HG03442 (cell line): Measurements from ENCODE around the gene SNX24.

Experiments
- ATAC-seq: cut with Tn5 transposase; IDR thresholded peaks from one replicate; pipeline ENCODE4 v1.9.1; 2021; ENCODE audit warnings: mild to moderate bottlenecking, moderate library complexity; ENCODE audit not compliant: unreplicated experiment

The SNX24 gene

DNA sequence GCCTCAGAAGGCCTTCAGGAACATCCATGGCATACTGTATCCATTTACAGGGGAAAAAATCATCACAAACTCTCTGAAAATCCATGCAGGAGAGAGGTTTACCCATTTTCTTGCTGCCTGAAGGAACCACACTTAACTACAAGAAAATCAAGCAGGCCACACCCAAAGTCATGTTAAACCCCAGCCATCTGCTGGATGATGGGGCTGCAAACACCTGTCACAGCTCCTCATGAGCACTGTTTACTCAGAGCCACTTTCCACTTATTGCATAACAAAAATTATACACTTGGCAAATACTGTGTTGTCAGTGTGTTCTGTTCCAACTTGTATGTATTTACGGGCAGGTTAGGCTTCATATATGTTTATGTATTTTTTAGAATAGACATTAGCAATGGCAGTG is 155.3 kb downstream of the SNX24 start:
- no peak for ATAC-seq

DNA sequence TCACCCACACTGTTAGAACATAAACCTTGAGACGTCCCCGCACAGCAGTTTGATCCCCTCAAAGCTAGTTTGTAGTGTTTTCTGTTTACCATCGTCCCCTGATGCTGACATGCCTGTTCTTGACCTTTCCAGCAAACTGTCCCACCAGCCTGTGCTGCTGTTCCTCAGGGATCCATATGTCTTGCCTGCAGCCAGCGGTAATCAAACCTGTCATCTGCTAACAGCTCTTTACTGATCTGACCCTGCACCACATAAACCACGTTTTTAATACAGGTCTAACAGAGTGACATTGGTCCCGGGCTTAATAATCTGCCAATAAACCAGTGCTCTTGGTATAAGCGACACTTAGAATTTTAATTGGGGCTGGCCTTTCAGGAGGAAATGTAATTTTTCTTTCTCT is 156.4 kb downstream of the SNX24 start:
- ATAC-seq, result no peak

DNA sequence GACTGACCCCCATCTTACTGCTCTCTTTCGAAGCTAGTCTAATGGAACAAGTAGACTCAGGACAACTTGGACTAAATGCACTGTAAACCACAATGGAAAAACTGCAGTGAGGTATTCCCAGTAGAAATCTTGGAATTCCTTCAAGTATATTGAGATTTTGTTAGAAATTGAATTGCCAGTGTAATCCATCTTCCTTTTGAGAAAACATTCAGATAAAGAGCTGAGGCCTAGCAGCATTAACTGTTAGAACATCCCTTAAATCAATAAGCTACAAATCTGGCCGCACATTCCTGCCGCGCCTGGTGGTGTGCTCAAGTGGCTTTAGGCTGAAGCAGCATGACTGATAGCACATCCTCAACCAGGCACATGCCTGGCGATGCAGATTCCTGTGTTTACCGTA is 161.8 kb downstream of the SNX24 start:
- ATAC-seq, result no peak

DNA sequence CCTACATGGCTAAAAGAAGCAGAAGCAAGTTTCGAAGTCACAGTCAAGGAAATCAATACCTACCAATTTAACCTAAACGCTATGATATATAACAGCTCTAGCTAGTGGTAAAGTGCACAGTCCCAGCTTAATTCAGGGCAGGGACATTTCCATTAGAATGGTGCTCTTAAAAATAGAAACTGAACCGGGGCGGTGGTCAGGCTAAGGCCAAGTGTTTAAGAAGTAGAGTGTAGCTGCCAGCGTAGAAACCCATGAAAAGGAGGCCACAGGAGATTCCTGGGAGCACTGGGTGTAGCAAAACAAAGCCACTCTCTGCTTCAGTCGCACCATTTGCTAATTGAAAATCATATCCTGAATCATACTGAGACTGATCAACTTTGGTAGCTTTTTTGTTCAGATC is 162.3 kb downstream of the SNX24 start:
- ATAC-seq, result no peak

DNA sequence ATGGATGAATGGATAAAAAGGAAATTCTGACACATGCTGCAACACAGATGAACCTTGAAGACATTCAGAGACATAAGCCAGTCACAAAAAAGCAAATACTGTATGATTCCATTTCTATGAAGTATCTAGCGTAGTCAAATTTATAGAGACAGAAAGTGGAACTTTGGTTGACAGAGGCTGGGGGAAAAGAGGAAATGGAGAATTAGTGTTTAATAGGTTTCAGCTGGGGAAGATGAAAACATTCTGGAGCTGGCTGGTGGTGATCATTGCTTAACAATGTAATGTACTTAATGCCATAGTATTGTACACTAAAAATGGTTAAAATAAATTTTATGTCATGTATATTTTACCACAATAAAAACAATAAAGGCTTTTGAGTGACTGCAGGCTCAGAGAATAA is 166.9 kb downstream of the SNX24 start:
- no peak for ATAC-seq

DNA sequence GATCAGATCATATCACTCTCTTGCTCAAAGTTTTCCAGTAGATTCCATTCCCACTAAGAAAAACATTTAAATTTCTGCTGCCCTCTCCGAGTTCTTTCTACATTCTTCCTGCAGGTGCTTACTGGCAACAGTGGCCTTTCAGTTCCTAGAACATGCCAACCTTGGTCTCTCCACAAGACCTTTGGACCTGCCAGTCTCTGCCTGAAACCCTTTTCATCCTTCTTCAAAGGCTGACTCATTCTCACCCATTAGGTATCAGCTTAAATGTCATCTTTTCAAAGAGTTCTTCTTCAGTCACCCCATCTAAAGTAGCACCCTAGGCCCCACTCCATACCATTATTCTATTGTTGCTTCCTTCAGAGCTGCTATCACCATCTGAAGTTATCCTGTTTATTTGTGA is 169.3 kb downstream of the SNX24 start:
- no peak for ATAC-seq

DNA sequence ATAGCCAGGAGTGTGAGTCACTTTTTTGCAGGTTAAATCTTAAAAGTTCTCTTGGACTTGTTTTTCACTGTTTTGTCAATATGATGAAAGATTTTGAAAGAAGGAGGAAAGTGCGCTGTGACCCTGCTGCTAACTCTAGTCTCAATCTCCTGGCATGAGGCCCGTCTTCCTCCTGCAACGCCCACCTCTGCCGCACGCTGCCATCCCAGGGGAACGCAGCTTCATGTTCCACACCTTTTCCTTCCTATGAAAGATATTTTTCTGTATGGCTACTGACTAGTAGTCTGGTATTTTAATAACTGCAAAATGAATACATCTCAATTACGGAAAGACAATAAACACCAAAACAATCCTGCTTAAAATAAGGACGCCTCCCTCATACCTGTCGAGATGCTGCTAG is 182.8 kb downstream of the SNX24 start:
- ATAC-seq, result no peak

DNA sequence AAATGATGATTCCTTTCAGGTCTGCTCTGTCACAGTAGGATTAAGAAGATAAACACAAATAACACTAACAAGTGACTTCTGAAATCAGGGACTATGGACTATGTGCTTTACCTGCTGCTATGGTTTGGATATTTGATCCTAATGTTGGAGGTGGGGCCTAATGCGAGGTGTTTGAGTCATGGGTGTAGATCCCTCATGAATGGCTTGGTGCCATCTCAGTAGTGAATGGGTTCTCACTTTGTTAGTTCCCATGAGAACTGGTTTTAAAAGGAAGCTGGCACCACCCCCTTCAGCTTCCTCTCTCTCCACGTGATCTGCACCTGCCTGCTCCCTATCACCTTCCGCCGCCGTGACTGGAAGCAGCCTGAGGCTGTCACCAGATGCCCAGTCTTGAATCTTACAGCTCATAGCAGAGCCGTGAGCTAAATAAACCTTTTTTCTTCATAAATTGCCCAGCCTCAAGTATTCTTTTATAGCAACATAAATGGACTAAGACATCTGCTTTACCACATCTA is 187.8 kb downstream of the SNX24 start:
- ATAC-seq, result no peak

DNA sequence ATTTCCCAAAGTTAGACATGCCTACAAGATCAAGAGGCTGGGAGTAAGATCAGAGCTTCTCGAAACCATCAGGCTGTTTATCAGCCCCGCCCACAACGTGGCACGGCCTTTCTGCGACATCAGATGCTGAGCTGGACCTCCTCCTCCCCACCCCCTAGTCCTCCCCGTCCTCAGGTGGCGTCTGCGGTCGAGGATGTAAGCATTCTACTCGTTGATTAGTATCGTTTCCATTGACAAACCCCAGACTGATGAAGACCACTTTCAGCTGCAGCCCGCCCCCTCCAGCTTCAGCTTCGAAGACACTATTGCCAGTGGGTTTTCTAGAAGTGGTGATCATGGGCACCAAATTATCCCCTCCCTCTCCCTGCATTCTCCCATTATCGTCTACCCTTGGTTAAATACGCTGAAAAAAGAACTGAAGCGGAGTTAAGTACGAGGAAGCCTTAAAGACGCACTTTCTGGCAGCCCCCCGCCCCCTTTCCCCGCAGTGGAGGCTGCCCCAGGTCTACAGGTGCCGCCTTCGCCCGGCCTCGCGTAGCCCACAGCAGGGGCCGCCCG is 190.0 kb downstream of the SNX24 start:
- ATAC-seq, result peak; percentile 31

DNA sequence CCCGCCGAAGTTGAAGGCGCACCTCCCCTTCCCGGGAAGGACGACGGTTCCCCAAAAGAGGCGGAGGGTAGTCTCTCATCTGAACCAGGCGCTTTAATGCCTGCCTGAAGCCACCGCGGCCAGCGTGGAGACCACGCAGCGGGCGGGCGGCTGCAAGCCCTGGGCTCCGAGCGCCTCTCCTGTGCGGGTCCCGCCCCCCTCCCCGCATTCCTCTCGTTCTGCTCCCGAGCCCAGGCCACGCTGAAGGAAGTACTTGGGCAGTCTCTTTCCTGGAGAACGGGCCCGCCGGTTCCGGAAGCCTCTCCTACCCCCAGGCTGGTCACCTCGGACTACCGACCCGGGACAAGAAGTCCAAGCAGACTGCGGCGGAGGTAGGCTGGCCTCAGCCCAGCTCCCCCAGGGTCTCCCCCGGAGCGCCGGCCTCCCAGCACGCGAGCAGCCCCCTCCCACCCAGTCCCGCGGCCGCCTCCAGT is 190.5 kb downstream of the SNX24 start:
- peak; percentile 18 for ATAC-seq

DNA sequence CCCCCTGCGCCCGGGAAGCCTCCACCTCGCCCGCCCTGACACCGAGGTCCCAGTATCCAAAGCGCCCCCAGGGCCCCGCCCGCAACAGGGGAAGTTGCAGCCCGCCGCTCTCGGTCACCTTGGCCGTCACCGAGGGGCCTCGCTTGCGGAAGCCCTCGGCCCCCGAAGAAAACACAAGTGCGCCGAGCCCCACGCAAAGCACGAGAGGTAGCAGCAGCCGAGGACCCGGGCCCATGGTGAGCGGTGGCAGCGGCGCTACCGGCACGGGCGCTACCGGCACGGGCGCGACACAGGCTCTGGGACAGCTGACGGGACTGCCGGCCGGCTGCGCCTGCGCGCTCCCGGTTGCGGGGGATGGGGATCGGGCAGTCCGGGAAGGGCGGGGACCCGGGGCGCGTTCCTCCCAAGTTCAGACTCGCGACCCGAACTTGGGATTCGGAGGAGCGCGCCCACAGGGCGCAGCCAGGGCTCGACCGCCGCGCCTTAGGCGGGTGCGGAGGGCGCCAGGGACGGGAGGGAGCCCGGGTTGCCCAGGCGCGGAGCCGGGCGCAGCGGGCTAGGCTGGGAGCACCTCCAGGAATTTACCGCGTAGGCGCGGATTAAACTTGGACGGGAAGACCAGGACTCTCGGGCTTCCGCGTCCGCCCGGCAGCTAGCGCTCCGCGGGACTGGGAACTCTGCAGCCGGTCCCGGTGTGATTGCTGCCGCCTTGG is 191.1 kb downstream of the SNX24 start, which contains the start of gene PPIC:
Gene PPIC, minus strand, starts transcription at position 335 of the 713 bp plus-strand sequence. Its CDS starts 100 bp downstream, at position 235.
- ATAC-seq, result peak; percentile 44

DNA sequence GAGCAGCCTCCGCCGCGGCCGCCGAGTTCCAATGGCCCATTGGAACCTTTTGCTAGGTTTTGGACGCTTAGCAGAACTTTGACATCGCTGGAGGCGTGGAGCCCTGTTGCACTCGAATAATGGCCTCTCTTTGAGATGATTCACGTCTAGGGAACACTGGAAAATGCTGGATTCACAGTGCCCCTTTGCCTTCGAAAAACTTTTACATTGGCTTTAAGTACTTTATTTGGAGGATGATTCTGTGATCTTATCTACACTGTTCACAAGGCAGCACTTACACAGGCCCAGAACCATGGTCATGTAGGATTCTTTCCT is 191.6 kb downstream of the SNX24 start:
- ATAC-seq, result no peak

DNA sequence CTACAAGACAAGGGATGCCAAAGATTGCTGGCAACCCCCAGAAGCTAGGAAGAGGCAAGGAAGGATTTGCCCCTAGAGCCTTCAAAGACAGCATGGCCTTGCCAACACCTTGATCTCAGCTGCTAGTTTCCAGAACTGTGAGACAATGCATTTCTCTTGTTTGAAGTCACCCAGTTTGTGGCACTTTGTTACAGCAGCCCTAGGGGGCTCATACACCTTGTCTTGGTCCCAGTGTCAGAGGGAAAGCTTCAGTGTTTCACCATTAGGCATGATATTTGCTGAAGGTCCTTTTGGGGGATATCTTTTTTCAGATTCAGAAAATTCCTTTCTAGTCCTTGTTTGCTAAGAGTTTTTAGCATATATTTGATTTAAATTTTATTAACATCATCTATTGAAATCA is 194.3 kb downstream of the SNX24 start:
- no peak for ATAC-seq

DNA sequence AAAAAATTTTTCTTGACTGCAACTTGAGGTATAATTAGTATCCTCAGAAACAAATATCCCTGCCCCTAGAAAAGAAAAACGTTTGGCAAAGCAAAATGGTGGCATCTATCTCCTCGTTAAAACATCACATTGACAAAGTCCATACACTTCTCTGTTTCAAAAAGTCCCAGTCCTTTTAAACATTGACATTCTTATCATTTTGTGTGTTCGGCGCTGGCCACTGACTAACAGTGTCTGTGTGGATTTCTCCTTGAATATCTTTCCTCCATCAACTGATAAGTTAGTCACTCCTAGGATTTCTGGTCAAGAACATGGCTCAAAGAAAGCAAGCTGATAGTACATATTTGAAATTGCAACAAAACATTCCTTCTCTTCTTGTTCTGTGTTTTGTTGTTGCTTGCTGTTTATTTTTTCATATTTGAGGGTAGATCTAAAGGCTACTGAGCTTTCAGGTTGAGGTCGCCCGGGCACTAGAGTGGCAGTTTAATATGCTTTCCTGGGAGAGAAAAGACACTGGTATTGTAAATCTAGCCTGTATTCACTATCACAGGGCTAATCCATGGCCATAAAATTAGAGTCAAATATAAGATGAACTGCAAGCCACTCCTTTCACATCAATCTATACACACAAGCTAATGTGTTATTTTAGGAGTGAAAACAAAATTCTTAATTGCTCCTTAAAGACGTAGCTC is 199.7 kb downstream of the SNX24 start:
- no peak for ATAC-seq

DNA sequence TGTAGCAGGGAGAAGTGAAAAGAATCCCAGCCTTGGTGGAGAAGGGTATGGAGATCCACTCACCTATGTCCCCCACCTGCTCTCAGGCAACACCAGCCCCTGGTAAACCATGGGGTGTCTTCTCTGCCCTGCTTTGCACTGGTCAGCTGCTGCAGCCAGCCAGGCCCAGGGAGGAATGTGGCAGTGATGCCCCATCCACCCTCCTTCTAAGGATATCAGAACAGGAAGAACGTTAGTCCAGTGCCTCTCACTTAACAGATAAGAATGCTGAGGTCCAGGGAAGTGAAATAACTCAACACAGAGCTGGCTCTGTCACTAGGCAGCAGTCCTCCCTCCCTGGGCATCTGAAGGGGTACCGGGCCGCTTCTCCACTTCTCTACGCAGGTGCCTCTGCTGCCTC is 200.8 kb downstream of the SNX24 start:
- no peak for ATAC-seq

DNA sequence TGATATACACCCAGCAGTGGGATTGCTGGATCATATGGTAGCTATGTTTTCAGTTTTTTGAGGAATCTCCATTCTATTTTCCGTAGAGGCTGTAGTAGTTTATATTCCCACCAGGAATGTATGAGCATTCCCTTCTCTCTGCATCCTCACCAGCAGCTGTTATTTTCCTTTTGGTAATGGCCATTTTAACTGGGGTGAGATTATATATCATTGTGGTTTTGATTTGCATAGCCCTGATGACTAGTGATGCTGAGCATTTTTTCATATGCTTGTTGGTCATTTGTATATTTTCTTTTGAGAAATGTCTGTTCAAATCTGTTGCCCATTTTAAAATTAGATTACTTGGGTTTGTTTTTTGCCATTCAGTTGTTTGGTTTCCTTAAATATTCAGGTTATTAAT is 202.3 kb downstream of the SNX24 start:
- no peak for ATAC-seq

DNA sequence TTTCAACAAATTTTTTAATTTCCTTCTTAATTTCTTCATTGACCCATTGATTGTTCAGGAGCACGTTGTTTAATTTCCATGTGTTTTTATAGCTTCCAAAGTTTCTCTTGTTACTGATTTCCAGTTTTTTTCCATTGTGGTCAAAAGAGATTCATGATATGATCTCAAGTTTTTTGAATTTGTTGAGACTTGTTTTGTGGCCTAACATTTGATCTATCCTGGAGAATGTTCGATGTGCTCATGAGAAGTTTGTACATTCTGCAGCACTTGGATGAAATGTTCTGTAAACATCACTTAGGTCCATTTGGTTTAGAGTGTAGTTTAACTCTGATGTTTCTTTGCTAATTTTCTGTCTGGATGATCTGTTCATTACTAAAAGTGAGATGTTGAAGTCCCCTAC is 205.8 kb downstream of the SNX24 start:
- ATAC-seq, result no peak
